ENCODE measurements around the gene KRT83.

KRT83 gene

GRCh38 chr12:52364901-52365489, 43.8 kb upstream of the KRT83 start:
- no peak for TF ChIP-seq CTCF (IDR thresholded peaks at IDR 0.05; ENCODE audit: low read depth, low read length)
- no peak overlapping the region for H3K4me3 ChIP-seq (replicated peaks in 1 of 2; ENCODE audit: low read depth in 2 of 2, low read length in 2 of 2)
- no peak for DNase-seq (ENCODE audit: low read depth in 2 of 2)

GRCh38 chr12:52364061-52364460, 42.9 kb upstream of the KRT83 start:
- DNase-seq (ENCODE audit: low read depth in 2 of 2) = no peak
- H3K4me3 ChIP-seq (replicated peaks in 1 of 2; ENCODE audit: low read depth in 2 of 2, low read length in 2 of 2) = no peak overlapping the region
- no peak for TF ChIP-seq CTCF (IDR thresholded peaks at IDR 0.05; ENCODE audit: low read depth, low read length)

- no peak for DNase-seq (ENCODE audit: low read depth in 2 of 2)
- no peak for TF ChIP-seq CTCF (IDR thresholded peaks at IDR 0.05; ENCODE audit: low read depth, low read length)
- no peak overlapping the region for H3K4me3 ChIP-seq (replicated peaks in 1 of 2; ENCODE audit: low read depth in 2 of 2, low read length in 2 of 2)
Observed at GRCh38 chr12:52363111-52363679, 42.0 kb upstream of the KRT83 start.

- peak; percentile 28 for TF ChIP-seq CTCF (IDR thresholded peaks at IDR 0.05; ENCODE audit: low read depth, low read length)
- DNase-seq (ENCODE audit: low read depth in 2 of 2) = no peak
- H3K4me3 ChIP-seq (replicated peaks in 1 of 2; ENCODE audit: low read depth in 2 of 2, low read length in 2 of 2) = no peak overlapping the region
Observed at GRCh38 chr12:52362118-52362726, 41.0 kb upstream of the KRT83 start.

GRCh38 chr12:52361553-52361952, 40.4 kb upstream of the KRT83 start:
- TF ChIP-seq CTCF (IDR thresholded peaks at IDR 0.05; ENCODE audit: low read depth, low read length) = no peak
- no peak for DNase-seq (ENCODE audit: low read depth in 2 of 2)
- H3K4me3 ChIP-seq (replicated peaks in 1 of 2; ENCODE audit: low read depth in 2 of 2, low read length in 2 of 2) = no peak overlapping the region

GRCh38 chr12:52360663-52361271, 39.6 kb upstream of the KRT83 start:
- no peak for DNase-seq (ENCODE audit: low read depth in 2 of 2)
- no peak overlapping the region for H3K4me3 ChIP-seq (replicated peaks in 1 of 2; ENCODE audit: low read depth in 2 of 2, low read length in 2 of 2)
- TF ChIP-seq CTCF (IDR thresholded peaks at IDR 0.05; ENCODE audit: low read depth, low read length) = no peak

Measured in cardiac fibroblast (primary cell).